Activated naive CD4-positive, alpha-beta T cell treated with anti-CD3 and anti-CD28 coated beads for 36 hours (primary cell): ENCODE results near the gene TMUB1. TPM values are rescaled to one million over a fixed set of nuclear protein-coding genes. Genes with fewer than 3 reads are reported as not detected.

Experiments
- CTCF ChIA-PET: fragments of 350-600 bp; sonication (Branson Sonifier 250); formaldehyde crosslinking; loops from one replicate; lab custom pipeline; 2021; ENCODE audit warnings: antibody characterized with exemption; lab: Charles Lee
- DNase-seq: peaks from one replicate; pipeline ENCODE4 v3.0.0-alpha.2; 2020
- H3K27ac Mint-ChIP-seq: one replicate; pipeline ENCODE4 v1.8.0; 2021; ENCODE audit warnings: mild to moderate bottlenecking, mixed read lengths
- H3K27me3 Mint-ChIP-seq: one replicate; pipeline ENCODE4 v1.8.0; 2021; ENCODE audit warnings: low read depth, mixed read lengths
- H3K36me3 Mint-ChIP-seq: one replicate; pipeline ENCODE4 v1.8.0; 2021; ENCODE audit warnings: low read depth, mixed read lengths
- H3K4me1 Mint-ChIP-seq: one replicate; pipeline ENCODE4 v1.8.0; 2021; ENCODE audit warnings: low read depth, mixed read lengths
- H3K4me3 Mint-ChIP-seq: one replicate; pipeline ENCODE4 v1.8.0; 2021; ENCODE audit warnings: mild to moderate bottlenecking, moderate library complexity, mixed read lengths
- H3K9me3 Mint-ChIP-seq: one replicate; pipeline ENCODE4 v1.8.0; 2021; ENCODE audit warnings: mixed read lengths
- intact Hi-C: fragments of 100-400 bp; cut with micrococcal nuclease; formaldehyde crosslinking; loops from one replicate; pipeline ENCODE4 v1.15.1; 2023
- total RNA-seq, 2 experiments: library from RNA; stranded (reverse); gene quantifications; one replicate each; pipeline ENCODE4 v1.2.3, GENCODE V29; 2021

TMUB1 gene
- total RNA-seq, 2 experiments from 2014 or later = 30.2 to 35.0 TPM

- Mint-ChIP-seq H3K4me1 (peaks cover 12% of the 10 kb centered on the region), H3K4me3 (no peak overlapping the region), H3K9me3 (no peaks in the 10 kb centered on the region), H3K36me3 (peaks cover 9% of the 10 kb centered on the region), H3K27ac (no peak overlapping the region), H3K27me3 (peaks cover 2% of the 10 kb centered on the region)
- intact Hi-C loops = no loop called here
- CTCF ChIA-PET = interaction anchor here (1.2 to 1.3 kb wide), 2 partner anchors 10 to 11 kb away, joined by 4 to 5 read pairs; no protein-coding TSS in a partner anchor
- DNase-seq = no peak
These were observed 35.7 kb upstream of the TMUB1 start for GRCh38 chr7:151119055-151119415.

- no peak for DNase-seq
- Mint-ChIP-seq H3K27ac (no peak overlapping the region), H3K4me1 (peaks cover 8% of the 10 kb centered on the region), H3K9me3 (no peaks in the 10 kb centered on the region), H3K36me3 (peaks cover 4% of the 10 kb centered on the region), H3K4me3 (no peak overlapping the region), H3K27me3 (peaks cover 5% of the 10 kb centered on the region)
- CTCF ChIA-PET = interaction anchor here (1.3 to 1.5 kb wide), 4 partner anchors 11 to 220 kb away, joined by 3 to 7 read pairs (median 4); no protein-coding TSS in a partner anchor
- intact Hi-C loops = no loop called here
These were observed 35.1 kb upstream of the TMUB1 start for GRCh38 chr7:151118108-151119054.

- H3K4me1 Mint-ChIP-seq = peaks cover 8% of the 10 kb centered on the region
- peaks cover 11% of the 10 kb centered on the region for H3K27me3 Mint-ChIP-seq
- peaks cover 4% of the 10 kb centered on the region for H3K36me3 Mint-ChIP-seq
- peak; percentile 41 for DNase-seq
- no peak overlapping the region for H3K27ac Mint-ChIP-seq
- H3K9me3 Mint-ChIP-seq = no peaks in the 10 kb centered on the region
- H3K4me3 Mint-ChIP-seq = peak overlapping the region; percentile 62
- intact Hi-C loops = no loop called here
- CTCF ChIA-PET = interaction anchor here (0.6 to 1.5 kb wide), 5 partner anchors 44 to 235 kb away, joined by 3 to 7 read pairs (median 3); no protein-coding TSS in a partner anchor
These were observed 34.3 kb upstream of the TMUB1 start for GRCh38 chr7:151117565-151117964.

- no peak for DNase-seq
- Mint-ChIP-seq H3K4me1 (peaks cover 8% of the 10 kb centered on the region), H3K4me3 (peak overlapping the region; percentile 62), H3K27ac (no peak overlapping the region), H3K27me3 (peaks cover 11% of the 10 kb centered on the region), H3K9me3 (no peaks in the 10 kb centered on the region), H3K36me3 (peaks cover 4% of the 10 kb centered on the region)
- CTCF ChIA-PET = interaction anchor here (0.6 to 1.6 kb wide), 6 partner anchors 45 to 235 kb away, joined by 3 to 7 read pairs (median 4); no protein-coding TSS in a partner anchor
- intact Hi-C loops = no loop called here
These were observed 33.5 kb upstream of the TMUB1 start for GRCh38 chr7:151116603-151117440.

- no peak overlapping the region for H3K27ac Mint-ChIP-seq
- intact Hi-C loops = no loop called here
- H3K36me3 Mint-ChIP-seq = peaks cover 2% of the 10 kb centered on the region
- DNase-seq = no peak
- H3K27me3 Mint-ChIP-seq = peaks cover 11% of the 10 kb centered on the region
- CTCF ChIA-PET = interaction anchor here (0.7 to 1.6 kb wide), 5 partner anchors 8 to 153 kb away, joined by 3 to 8 read pairs (median 5); no protein-coding TSS in a partner anchor
- peak overlapping the region; percentile 60 for H3K4me3 Mint-ChIP-seq
- H3K4me1 Mint-ChIP-seq = peaks cover 8% of the 10 kb centered on the region
- no peaks in the 10 kb centered on the region for H3K9me3 Mint-ChIP-seq
These were observed 32.6 kb upstream of the TMUB1 start for GRCh38 chr7:151115836-151116418.

GRCh38 chr7:151115121-151115835 is 32.0 kb upstream of the TMUB1 start:
- DNase-seq = peak; percentile 36
- intact Hi-C loops = no loop called here
- Mint-ChIP-seq H3K4me3 (peak overlapping the region; percentile 60), H3K27ac (no peak overlapping the region), H3K4me1 (peaks cover 8% of the 10 kb centered on the region), H3K36me3 (peaks cover 2% of the 10 kb centered on the region), H3K27me3 (peaks cover 11% of the 10 kb centered on the region), H3K9me3 (no peaks in the 10 kb centered on the region)
- CTCF ChIA-PET = interaction anchor here (0.7 to 1.6 kb wide), 5 partner anchors 9 to 153 kb away, joined by 3 to 8 read pairs (median 5); no protein-coding TSS in a partner anchor

- H3K4me3 Mint-ChIP-seq = peak overlapping the region; percentile 11
- intact Hi-C loops = loop anchor here (5.0 kb wide), 2 partner anchors 127 to 337 kb away; no protein-coding TSS in a partner anchor
- no peak for DNase-seq
- no peak overlapping the region for H3K27ac Mint-ChIP-seq
- H3K9me3 Mint-ChIP-seq = no peaks in the 10 kb centered on the region
- peaks cover 8% of the 10 kb centered on the region for H3K4me1 Mint-ChIP-seq
- peaks cover 2% of the 10 kb centered on the region for H3K36me3 Mint-ChIP-seq
- CTCF ChIA-PET = interaction anchor here (1.0 to 1.3 kb wide), 4 partner anchors 9 to 38 kb away, joined by 3 to 7 read pairs (median 4); no protein-coding TSS in a partner anchor
- peaks cover 11% of the 10 kb centered on the region for H3K27me3 Mint-ChIP-seq
These were observed 31.1 kb upstream of the TMUB1 start for GRCh38 chr7:151114151-151115090.

GRCh38 chr7:151113344-151114150 is 30.3 kb upstream of the TMUB1 start:
- intact Hi-C loops = loop anchor here (5.0 kb wide), 2 partner anchors 126 to 336 kb away; no protein-coding TSS in a partner anchor

GRCh38 chr7:151110941-151111645 is 27.8 kb upstream of the TMUB1 start:
- H3K9me3 Mint-ChIP-seq = no peaks in the 10 kb centered on the region
- H3K27me3 Mint-ChIP-seq = peaks cover 11% of the 10 kb centered on the region
- peak; percentile 83 for DNase-seq
- CTCF ChIA-PET = interaction anchor here (0.6 to 5.5 kb wide), 34 partner anchors 10 to 528 kb away, joined by 3 to 49 read pairs (median 4); partner anchors contain the start of genes ABCB8 and TMUB1
- H3K27ac Mint-ChIP-seq = no peak overlapping the region
- H3K4me1 Mint-ChIP-seq = no peaks in the 10 kb centered on the region
- H3K4me3 Mint-ChIP-seq = no peak overlapping the region
- intact Hi-C loops = loop anchor here (1.0 to 5.0 kb wide), 8 partner anchors 24 to 334 kb away; partner anchors contain the start of genes ABCB8, AGAP3 and SLC4A2
- no peaks in the 10 kb centered on the region for H3K36me3 Mint-ChIP-seq

More at GRCh38 chr7:151113344-151114150, 30.3 kb upstream of the TMUB1 start:
- peaks cover 2% of the 10 kb centered on the region for H3K36me3 Mint-ChIP-seq
- H3K4me1 Mint-ChIP-seq = peaks cover 6% of the 10 kb centered on the region
- H3K27ac Mint-ChIP-seq = no peak overlapping the region
- CTCF ChIA-PET = interaction anchor here (0.6 to 5.5 kb wide), 6 partner anchors 10 to 189 kb away, joined by 3 to 49 read pairs (median 4); no protein-coding TSS in a partner anchor
- H3K4me3 Mint-ChIP-seq = peak overlapping the region; percentile 11
- peaks cover 11% of the 10 kb centered on the region for H3K27me3 Mint-ChIP-seq
- DNase-seq = no peak
- no peaks in the 10 kb centered on the region for H3K9me3 Mint-ChIP-seq
